GM18505 (cell line): ENCODE measurements around the gene CTIF.

Experiments
- ATAC-seq: cut with Tn5 transposase; IDR thresholded peaks from one replicate; pipeline ENCODE4 v1.9.1; 2021; ENCODE audit not compliant: unreplicated experiment
- POLR2A ChIP-seq: IDR thresholded peaks from 4 replicates; pipeline ENCODE4 v1.6.1; 2011; ENCODE audit warnings: borderline replicate concordance; ENCODE audit not compliant: insufficient read depth, insufficient read length; ENCODE audit errors: extremely low read depth

The CTIF gene

GRCh38 chr18:48818329-48819254 lies 279.8 kb downstream of the CTIF start:
- ATAC-seq: no peak
- TF ChIP-seq POLR2A: no peak

- TF ChIP-seq POLR2A: no peak
- no peak for ATAC-seq
Observed at GRCh38 chr18:48819276-48819675, 280.4 kb downstream of the CTIF start.

DNA sequence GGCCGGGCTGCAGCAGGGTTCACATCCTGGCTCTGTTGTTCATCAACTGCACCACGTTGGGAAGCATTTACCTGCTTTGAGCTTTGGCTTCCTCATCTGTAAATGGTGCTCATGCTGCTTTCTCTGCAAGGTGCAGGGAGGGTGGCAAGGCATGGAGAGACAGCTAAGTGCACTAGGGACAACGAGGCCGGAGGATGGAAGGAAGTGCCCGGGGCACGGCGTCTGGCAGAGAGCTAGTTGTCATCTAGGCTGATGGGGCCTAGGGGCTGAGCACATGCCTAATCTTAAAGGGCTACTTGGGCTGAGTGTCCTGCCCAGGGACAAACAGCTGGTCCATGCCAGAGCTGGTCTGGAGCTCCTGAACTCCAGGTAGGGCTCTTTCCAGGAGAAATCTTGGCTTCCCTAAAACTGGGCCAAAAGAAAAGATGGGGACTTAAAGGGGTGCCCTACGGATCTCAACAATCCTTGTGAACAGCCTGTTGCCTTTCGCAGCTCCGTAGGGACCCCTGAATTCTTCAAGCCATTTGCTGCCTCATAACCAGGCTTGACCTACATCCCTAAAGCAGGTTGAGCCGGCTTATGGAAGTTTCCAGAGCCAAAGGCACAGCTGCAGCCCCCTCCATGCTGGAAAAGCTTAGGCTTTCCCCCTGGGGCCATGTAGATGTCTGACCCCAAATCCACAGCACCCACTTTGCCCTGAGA lies 281.1 kb downstream of the CTIF start:
- no peak for ATAC-seq
- no peak for TF ChIP-seq POLR2A

DNA sequence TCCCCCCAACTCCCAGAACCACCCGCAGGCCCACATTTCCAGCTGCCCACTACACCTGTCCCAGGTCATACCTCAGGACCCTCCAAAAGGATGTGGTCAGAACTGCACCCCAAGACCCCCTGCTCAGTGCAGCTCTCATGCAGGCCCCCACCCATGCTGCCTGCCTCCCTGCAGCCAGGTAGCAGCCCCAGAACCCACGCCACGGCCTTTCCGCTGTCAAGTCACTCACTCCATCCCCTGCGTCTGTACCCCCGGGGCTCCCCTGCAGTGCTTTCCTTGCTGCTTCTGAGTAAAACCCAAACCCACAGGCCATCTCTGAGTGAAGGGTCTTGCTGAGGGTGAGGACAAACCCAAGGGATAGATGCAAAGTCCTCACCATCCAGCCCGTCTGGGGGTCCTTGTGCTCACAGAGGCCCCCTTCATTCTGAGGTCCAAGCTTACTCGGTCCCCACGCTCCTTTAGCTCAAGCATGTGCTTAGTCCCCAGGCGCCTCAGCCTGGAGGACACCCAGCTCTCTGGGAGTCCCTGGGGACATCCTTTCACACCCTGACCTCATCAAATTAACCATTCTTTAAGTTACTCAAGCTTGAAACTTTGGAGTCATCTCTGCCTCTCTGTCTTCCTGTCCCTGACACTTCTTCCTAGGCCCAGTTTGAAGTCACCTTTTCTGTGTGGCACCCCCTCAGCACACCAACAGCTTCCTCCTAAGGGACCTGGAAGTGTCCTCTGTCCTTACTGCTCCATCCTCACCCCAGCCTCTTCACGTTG lies 281.8 kb downstream of the CTIF start:
- ATAC-seq: peak; percentile 88
- TF ChIP-seq POLR2A: no peak

DNA sequence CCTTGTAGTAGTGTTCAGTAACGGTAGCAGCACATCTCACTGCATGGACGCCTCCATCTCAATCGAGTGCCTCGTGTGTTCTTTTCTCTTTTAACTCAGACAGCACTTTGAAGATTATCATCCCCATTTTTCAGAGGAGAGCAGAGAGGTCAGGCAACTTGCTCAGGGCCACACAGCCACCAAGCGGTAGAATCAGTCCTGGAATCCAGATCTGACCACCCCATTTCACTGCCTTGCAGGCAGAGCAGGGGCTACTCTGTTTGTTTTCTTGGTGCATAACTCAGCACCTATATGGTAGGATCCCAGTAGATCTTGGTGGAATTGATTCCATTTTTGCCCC lies 282.4 kb downstream of the CTIF start:
- no peak for TF ChIP-seq POLR2A
- ATAC-seq: no peak

GRCh38 chr18:48821845-48822244 lies 283.0 kb downstream of the CTIF start:
- TF ChIP-seq POLR2A: no peak
- no peak for ATAC-seq

DNA sequence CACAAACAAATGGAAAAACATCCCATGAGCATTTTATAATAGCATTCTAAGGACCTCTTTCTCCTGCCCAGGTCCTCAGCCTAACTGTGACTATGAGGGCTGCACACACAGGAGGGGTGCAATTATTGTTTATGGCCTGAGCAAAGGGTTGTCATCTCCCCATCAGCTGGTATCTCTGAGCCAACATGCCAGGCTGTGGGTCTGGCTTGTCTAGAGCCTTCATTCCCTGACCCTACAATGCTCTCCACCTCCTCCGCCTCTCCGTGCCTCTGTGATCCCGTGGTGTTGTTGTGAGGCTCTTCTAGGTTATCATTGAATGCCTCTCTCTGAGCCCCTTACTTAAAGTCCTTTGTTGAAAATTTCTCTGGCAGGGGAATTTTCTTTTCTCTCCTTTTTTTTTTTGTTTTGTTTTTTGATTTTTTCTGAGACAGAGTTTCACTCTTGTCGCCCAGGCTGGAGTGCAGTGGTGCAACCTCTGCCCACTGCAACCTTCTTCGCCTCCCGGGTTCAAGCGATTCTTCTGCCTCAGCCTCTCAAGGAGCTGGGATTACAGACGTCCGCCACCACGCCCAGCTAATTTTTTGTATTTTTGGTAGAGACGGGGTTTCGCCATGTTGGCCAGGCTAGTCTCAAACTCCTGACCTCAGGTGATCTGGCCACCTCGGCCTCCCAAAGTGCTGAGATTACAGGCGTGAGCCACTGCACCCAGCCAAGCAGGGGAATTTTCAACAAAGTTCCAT lies 285.6 kb downstream of the CTIF start:
- no peak for ATAC-seq
- TF ChIP-seq POLR2A: no peak

GRCh38 chr18:48825101-48825745 lies 286.4 kb downstream of the CTIF start:
- ATAC-seq: no peak
- TF ChIP-seq POLR2A: no peak

DNA sequence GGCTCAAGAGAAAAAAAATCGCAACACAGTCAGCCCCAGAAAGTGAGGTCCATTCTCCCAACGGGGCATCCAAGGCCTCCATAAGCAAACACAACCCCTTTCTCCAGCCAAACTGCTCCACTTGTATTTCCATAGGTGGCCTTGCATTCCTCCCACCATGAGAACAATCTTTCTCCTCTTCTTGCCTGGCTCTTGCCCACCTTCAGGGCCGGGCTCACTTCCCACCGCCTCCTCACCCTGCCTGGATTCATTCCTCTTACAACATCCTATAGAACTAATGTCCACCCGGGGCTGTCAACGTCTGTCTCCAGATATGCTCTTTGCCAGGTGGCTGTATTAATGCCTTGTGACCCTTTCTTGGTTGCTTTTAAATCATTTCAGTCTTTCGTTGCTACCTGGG lies 287.4 kb downstream of the CTIF start:
- no peak for TF ChIP-seq POLR2A
- no peak for ATAC-seq

- no peak for TF ChIP-seq POLR2A
- no peak for ATAC-seq
Observed at GRCh38 chr18:48826806-48827205, 288.0 kb downstream of the CTIF start.

DNA sequence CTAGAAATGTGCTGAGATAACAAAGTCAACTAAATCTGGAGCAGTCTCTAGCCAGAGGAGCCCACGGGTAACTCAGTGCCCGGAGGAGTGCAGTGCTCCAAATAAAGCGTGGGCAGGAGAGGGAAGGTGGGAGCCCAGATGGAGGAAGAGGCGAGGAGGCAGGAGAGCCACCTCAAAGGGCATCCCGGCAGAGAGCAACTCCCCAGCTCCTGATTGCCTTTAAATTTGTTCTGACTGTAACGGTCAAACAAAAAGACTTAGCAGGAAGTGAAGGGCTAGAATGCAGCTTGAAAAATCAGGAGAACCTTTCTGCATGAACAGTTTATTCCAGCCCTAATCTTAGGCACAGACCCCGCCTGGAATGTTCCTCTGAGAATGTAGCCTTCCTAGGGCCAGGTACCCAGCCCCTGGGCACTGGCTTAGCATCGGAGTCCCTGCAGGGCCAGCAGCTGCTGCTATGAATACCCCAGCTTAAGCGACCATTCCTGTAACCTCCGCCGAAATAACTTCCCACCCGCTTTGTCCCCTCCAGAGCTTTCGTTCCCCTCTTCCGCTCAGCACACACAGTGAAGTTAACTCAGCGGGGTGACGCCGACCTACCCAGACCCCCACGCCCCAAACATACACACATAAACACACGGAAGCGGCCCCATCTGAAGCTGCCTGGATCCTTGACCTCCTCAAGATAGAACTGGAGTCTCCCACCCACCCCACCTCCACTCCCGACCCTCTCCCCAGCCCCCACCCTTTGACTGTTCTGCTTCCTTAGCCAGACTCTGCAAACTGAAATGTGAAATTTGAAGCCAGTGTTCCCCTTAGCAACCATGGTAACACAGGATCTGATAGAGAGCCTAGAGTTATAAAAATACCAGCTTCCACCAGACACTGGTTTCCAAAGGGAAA lies 288.7 kb downstream of the CTIF start:
- TF ChIP-seq POLR2A: no peak
- no peak for ATAC-seq

GRCh38 chr18:48828194-48828545 lies 289.3 kb downstream of the CTIF start:
- TF ChIP-seq POLR2A: no peak
- no peak for ATAC-seq
